Activated CD4-positive, alpha-beta T cell treated with anti-CD3 and anti-CD28 coated beads, Interleukin-10, Interleukin-2, amounts not matched to agents 100 ng/mL and 50 ng/mL, durations not matched to agents 16 hours and 8 hours (primary cell): ENCODE data around the gene HSFY1.
"Not testable (repeated sequence)": the region's sequence is repeated elsewhere in the genome, so short reads cannot be mapped to it uniquely, and the experiment has no call there.

Experiments used
- DNase-seq: peaks from one replicate; pipeline ENCODE4 v3.0.0-alpha.2; 2020

HSFY1 gene

DNA sequence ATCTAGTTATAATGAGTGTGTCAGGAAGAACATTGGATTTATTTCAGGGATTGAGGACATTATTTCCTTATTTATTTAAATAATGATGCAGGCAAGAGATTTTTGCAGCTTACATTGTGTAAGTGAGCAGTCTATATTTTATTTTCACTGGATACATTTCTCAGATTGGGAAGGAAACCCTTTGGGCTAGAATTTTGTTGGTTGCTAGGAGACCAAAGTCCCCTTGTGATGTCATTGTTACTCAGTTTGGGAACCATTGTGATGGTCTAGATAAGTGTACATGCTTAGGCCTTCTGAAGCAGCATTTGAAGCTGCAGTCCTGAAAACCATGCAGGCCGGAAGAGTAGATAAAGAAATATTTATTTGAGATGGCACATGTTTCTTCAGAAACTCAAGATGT, at the start of gene HSFY1:
Gene HSFY1 (plus strand): TSS at position 301 of the 400 bp plus-strand sequence. CDS start 68 bp downstream, at position 369.
- DNase-seq, result not testable (repeated sequence)

- not testable (repeated sequence) for DNase-seq
Observed at GRCh38 chrY:18504266-18504665, 42.3 kb upstream of the HSFY1 start.

GRCh38 chrY:18530995-18531655, 15.4 kb upstream of the HSFY1 start:
- DNase-seq, result not testable (repeated sequence)

GRCh38 chrY:18538952-18539351, 7.6 kb upstream of the HSFY1 start:
- DNase-seq, result not testable (repeated sequence)

DNA sequence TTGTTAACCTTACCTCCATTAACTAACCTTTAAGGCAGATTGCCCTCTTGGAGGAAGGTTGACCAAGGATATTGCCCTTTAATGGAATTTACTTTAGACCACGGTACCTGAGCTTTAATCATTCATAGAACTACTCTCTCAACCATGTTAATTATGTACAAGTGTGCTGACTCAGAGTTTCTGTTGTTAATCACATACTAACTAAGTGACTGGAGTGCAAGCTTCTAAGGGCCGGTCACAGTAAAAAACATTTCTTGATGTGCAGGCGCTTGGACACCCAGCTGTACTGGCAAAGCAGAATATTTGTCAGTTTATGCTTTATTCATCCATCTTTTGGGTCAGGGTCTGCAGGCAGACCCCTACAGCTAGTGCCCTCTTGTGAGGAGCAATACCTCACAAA, 6.6 kb downstream of the HSFY1 start:
- DNase-seq, result not testable (repeated sequence)

GRCh38 chrY:18565915-18566314, 19.4 kb downstream of the HSFY1 start:
- not testable (repeated sequence) for DNase-seq
